ENCODE measurements around the gene BLVRA. TPM values are rescaled to one million over a fixed set of nuclear protein-coding genes. Genes with fewer than 3 reads are reported as not detected.
"Not testable (repeated sequence)": the region's sequence is repeated elsewhere in the genome, so short reads cannot be mapped to it uniquely, and the experiment has no call there.

The BLVRA gene
- total RNA-seq, 1 experiment from 2014 or later = 27.6 TPM

- Histone ChIP-seq H3K9me3 (ENCODE audit: low read length) (no peaks in the 10 kb centered on the region), H3K79me2 (ENCODE audit: low read length) (no peaks in the 10 kb centered on the region), H3K9me2 (replicated peaks; ENCODE audit: low read length) (no peaks in the 10 kb centered on the region), H3K27ac (ENCODE audit: low read length) (no peak overlapping the region), H3F3A (ENCODE audit: low read length, unreplicated experiment) (no peaks in the 10 kb centered on the region), H3K36me3 (ENCODE audit: low read depth, low read length) (0 out of 2 replicates have a peak, but pooled peaks cover 4% of the 10 kb centered on the region), H3K4me2 (ENCODE audit: low read length) (no peak overlapping the region), H3K9ac (ENCODE audit: low read length) (no peak overlapping the region), H4K20me1 (ENCODE audit: low read length) (no peaks in the 10 kb centered on the region), H3K4me1 (ENCODE audit: insufficient read depth, low read length) (peaks cover 8% of the 10 kb centered on the region), H3K4me3 (ENCODE audit: low read length) (no peak overlapping the region), H2AFZ (ENCODE audit: low read length) (no peak overlapping the region), H3K27me3 (ENCODE audit: low read length) (no peaks in the 10 kb centered on the region)
- intact Hi-C loops (cut with micrococcal nuclease) = no loop called here
- ATAC-seq (no peak), DNase-seq (no peak)
- TF ChIP-seq CTCF (conservative IDR thresholded peaks at IDR 0.05; ENCODE audit: low read depth, low read length) (no peak), EZH2 (IDR thresholded peaks at IDR 0.05; ENCODE audit: low read length, unreplicated experiment) (no peak), EZH2phosphoT487 (IDR thresholded peaks at IDR 0.05; ENCODE audit: borderline replicate concordance, low read length) (no peak)
- ChIA-PET POLR2A (ENCODE audit: unreplicated experiment) (no interaction called here), CTCF (no interaction called here)
- BruUV-seq (replicated peaks) = no TSS peak
Observed at GRCh38 chr7:43769791-43770465, 11.4 kb downstream of the BLVRA start.

- Histone ChIP-seq H3K4me3 (ENCODE audit: low read length) (no peak overlapping the region), H3F3A (ENCODE audit: low read length, unreplicated experiment) (no peaks in the 10 kb centered on the region), H3K36me3 (ENCODE audit: low read depth, low read length) (0 out of 2 replicates have a peak, but pooled peaks cover 4% of the 10 kb centered on the region), H3K9ac (ENCODE audit: low read length) (no peak overlapping the region), H3K9me2 (replicated peaks; ENCODE audit: low read length) (no peaks in the 10 kb centered on the region), H3K9me3 (ENCODE audit: low read length) (no peaks in the 10 kb centered on the region), H3K27me3 (ENCODE audit: low read length) (no peaks in the 10 kb centered on the region), H3K4me2 (ENCODE audit: low read length) (no peak overlapping the region), H3K27ac (ENCODE audit: low read length) (no peak overlapping the region), H2AFZ (ENCODE audit: low read length) (no peak overlapping the region), H4K20me1 (ENCODE audit: low read length) (no peaks in the 10 kb centered on the region), H3K79me2 (ENCODE audit: low read length) (no peaks in the 10 kb centered on the region), H3K4me1 (ENCODE audit: insufficient read depth, low read length) (no peaks in the 10 kb centered on the region)
- ChIA-PET POLR2A (ENCODE audit: unreplicated experiment) (no interaction called here), CTCF (no interaction called here)
- intact Hi-C loops (cut with micrococcal nuclease) = no loop called here
- TF ChIP-seq EZH2 (IDR thresholded peaks at IDR 0.05; ENCODE audit: low read length, unreplicated experiment) (no peak), CTCF (conservative IDR thresholded peaks at IDR 0.05; ENCODE audit: low read depth, low read length) (no peak), EZH2phosphoT487 (IDR thresholded peaks at IDR 0.05; ENCODE audit: borderline replicate concordance, low read length) (no peak)
- DNase-seq = no peak
- ATAC-seq = no peak
- BruUV-seq (replicated peaks) = no TSS peak
Observed at GRCh38 chr7:43771128-43771527, 12.6 kb downstream of the BLVRA start.

GRCh38 chr7:43771573-43771972 lies 13.1 kb downstream of the BLVRA start:
- H4K20me1 ChIP-seq (ENCODE audit: low read length) = no peaks in the 10 kb centered on the region
- H2AFZ ChIP-seq (ENCODE audit: low read length) = no peak overlapping the region
- H3K9ac ChIP-seq (ENCODE audit: low read length) = no peak overlapping the region
- no peaks in the 10 kb centered on the region for H3K9me2 ChIP-seq (replicated peaks; ENCODE audit: low read length)
- H3K27ac ChIP-seq (ENCODE audit: low read length) = no peak overlapping the region
- ATAC-seq (no peak), DNase-seq (no peak)
- H3K4me1 ChIP-seq (ENCODE audit: insufficient read depth, low read length) = no peaks in the 10 kb centered on the region
- intact Hi-C loops (cut with micrococcal nuclease) = no loop called here
- no peaks in the 10 kb centered on the region for H3K79me2 ChIP-seq (ENCODE audit: low read length)
- H3K9me3 ChIP-seq (ENCODE audit: low read length) = no peaks in the 10 kb centered on the region
- H3F3A ChIP-seq (ENCODE audit: low read length, unreplicated experiment) = no peaks in the 10 kb centered on the region
- BruUV-seq (replicated peaks) = no TSS peak
- H3K36me3 ChIP-seq (ENCODE audit: low read depth, low read length) = 0 out of 2 replicates have a peak, but pooled peaks cover 4% of the 10 kb centered on the region
- no peaks in the 10 kb centered on the region for H3K27me3 ChIP-seq (ENCODE audit: low read length)
- TF ChIP-seq EZH2phosphoT487 (IDR thresholded peaks at IDR 0.05; ENCODE audit: borderline replicate concordance, low read length) = no peak
- no peak for TF ChIP-seq CTCF (conservative IDR thresholded peaks at IDR 0.05; ENCODE audit: low read depth, low read length)
- no peak for TF ChIP-seq EZH2 (IDR thresholded peaks at IDR 0.05; ENCODE audit: low read length, unreplicated experiment)
- ChIA-PET POLR2A (ENCODE audit: unreplicated experiment) (no interaction called here), CTCF (no interaction called here)
- H3K4me2 ChIP-seq (ENCODE audit: low read length) = no peak overlapping the region
- no peak overlapping the region for H3K4me3 ChIP-seq (ENCODE audit: low read length)

- intact Hi-C loops (cut with micrococcal nuclease); BruUV-seq (replicated peaks); H3K27ac ChIP-seq (ENCODE audit: low read length); DNase-seq; H3K4me1 ChIP-seq (ENCODE audit: insufficient read depth, low read length); H3K4me2 ChIP-seq (ENCODE audit: low read length); POLR2A ChIA-PET (ENCODE audit: unreplicated experiment); H4K20me1 ChIP-seq (ENCODE audit: low read length); H3K9me2 ChIP-seq (replicated peaks; ENCODE audit: low read length); H3K79me2 ChIP-seq (ENCODE audit: low read length); H3K9me3 ChIP-seq (ENCODE audit: low read length); H3K9ac ChIP-seq (ENCODE audit: low read length); H3F3A ChIP-seq (ENCODE audit: low read length, unreplicated experiment); ATAC-seq; H3K27me3 ChIP-seq (ENCODE audit: low read length); H3K36me3 ChIP-seq (ENCODE audit: low read depth, low read length); H3K4me3 ChIP-seq (ENCODE audit: low read length); CTCF ChIA-PET; H2AFZ ChIP-seq (ENCODE audit: low read length): not testable (repeated sequence)
Observed at GRCh38 chr7:43773268-43773667, 14.8 kb downstream of the BLVRA start.
